DND-41 (cell line): ENCODE measurements around the gene EIF5.

Source experiments
- ATAC-seq: fragments of 200-7000 bp; cut with Tn5 transposase; 3 replicates; pipeline ENCODE4 v1.9.1; 2021; ENCODE audit warnings: low read depth; ENCODE audit not compliant: insufficient read depth
- DNase-seq: peaks from one replicate; pipeline ENCODE4 v3.0.0-alpha.2; 2020
- H2AFZ ChIP-seq: 2 replicates; pipeline ENCODE4 v1.6.0; 2012; ENCODE audit warnings: low read depth, low read length
- H3K27ac ChIP-seq: 2 replicates; pipeline ENCODE4 v1.5.1; 2012; ENCODE audit warnings: low read length, inconsistent platforms
- H3K27me3 ChIP-seq: fragments of 200-600 bp; sonication (generic); 2 replicates; pipeline ENCODE4 v1.6.0; 2012; ENCODE audit warnings: low read length, mild to moderate bottlenecking, inconsistent platforms; ENCODE audit not compliant: insufficient read depth, poor library complexity
- H3K36me3 ChIP-seq: 2 replicates; pipeline ENCODE4 v1.5.1; 2012; ENCODE audit warnings: low read length, inconsistent platforms; ENCODE audit not compliant: insufficient read depth
- H3K4me1 ChIP-seq: 2 replicates; pipeline ENCODE4 v1.5.1; 2012; ENCODE audit warnings: mild to moderate bottlenecking, low read length; ENCODE audit not compliant: insufficient read depth
- H3K4me2 ChIP-seq: 2 replicates; pipeline ENCODE4 v1.6.0; 2012; ENCODE audit warnings: mild to moderate bottlenecking, moderate library complexity, low read length, inconsistent platforms; ENCODE audit not compliant: insufficient read depth
- H3K4me3 ChIP-seq, 2 experiments: fragments of 200-600 bp in 1 of 2; shearing (Covaris generic) in 1 of 2; 2 replicates each; pipeline ENCODE4 v1.5.1; 2012 to 2016; ENCODE audit warnings: inconsistent platforms in 2 of 2, low read length in 2 of 2, mild to moderate bottlenecking in 2 of 2, low read depth in 1 of 2, moderate library complexity in 1 of 2
- H3K79me2 ChIP-seq: 2 replicates; pipeline ENCODE4 v1.6.0; 2012; ENCODE audit warnings: low read length, inconsistent platforms; ENCODE audit not compliant: insufficient read depth
- H3K9ac ChIP-seq: 2 replicates; pipeline ENCODE4 v1.6.0; 2012; ENCODE audit warnings: low read depth, mild to moderate bottlenecking, inconsistent platforms, low read length, moderate library complexity
- H3K9me3 ChIP-seq: 2 replicates; pipeline ENCODE4 v1.5.1; 2012; ENCODE audit warnings: low read length, moderate library complexity, mild to moderate bottlenecking, inconsistent platforms; ENCODE audit not compliant: insufficient read depth, severe bottlenecking
- H4K20me1 ChIP-seq: 2 replicates; pipeline ENCODE4 v1.6.0; 2012; ENCODE audit warnings: low read length; ENCODE audit not compliant: insufficient read depth
- EZH2 ChIP-seq: IDR thresholded peaks from 3 replicates; pipeline ENCODE4 v1.6.1; 2012; ENCODE audit warnings: borderline replicate concordance, low read depth, mild to moderate bottlenecking, moderate library complexity, low read length, inconsistent platforms; ENCODE audit not compliant: severe bottlenecking
- TF ChIP-seq, protein P1 (sequence below): IDR thresholded peaks from 2 replicates; pipeline ENCODE4 v1.5.1; 2012; ENCODE audit warnings: borderline replicate concordance, low read length, moderate library complexity, mild to moderate bottlenecking; ENCODE audit not compliant: poor library complexity, severe bottlenecking; ENCODE audit errors: extremely low read depth

EIF5 gene

DNA sequence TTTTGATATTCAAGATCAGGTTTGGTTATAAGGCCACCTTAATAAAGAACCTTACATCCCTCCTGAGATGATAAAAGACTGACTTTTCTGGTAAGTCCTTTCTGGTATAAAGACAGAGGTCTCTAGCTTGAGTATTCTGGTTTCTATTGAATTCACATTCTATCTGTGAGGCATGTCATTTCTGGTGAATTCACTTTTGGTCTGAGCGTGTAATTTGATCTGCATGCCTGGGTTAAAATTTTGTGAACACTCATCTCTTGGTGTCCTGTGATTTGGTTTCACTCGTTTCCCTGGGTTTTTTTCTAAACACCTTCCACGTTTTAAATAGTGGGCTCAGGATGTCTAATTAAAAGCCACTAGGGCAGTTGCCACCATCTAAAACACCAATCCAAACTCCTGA lies 12.2 kb downstream of the EIF5 start:
- H3K9me3 ChIP-seq, result no peaks in the 10 kb centered on the region
- peaks cover 31% of the 10 kb centered on the region for H3K36me3 ChIP-seq
- H3K27me3 ChIP-seq, result no peaks in the 10 kb centered on the region
- H3K79me2 ChIP-seq, result no peaks in the 10 kb centered on the region
- no peak overlapping the region for H2AFZ ChIP-seq
- no peak overlapping the region for H3K4me2 ChIP-seq
- TF ChIP-seq EZH2, result no peak
- TF ChIP-seq, protein P1, sequence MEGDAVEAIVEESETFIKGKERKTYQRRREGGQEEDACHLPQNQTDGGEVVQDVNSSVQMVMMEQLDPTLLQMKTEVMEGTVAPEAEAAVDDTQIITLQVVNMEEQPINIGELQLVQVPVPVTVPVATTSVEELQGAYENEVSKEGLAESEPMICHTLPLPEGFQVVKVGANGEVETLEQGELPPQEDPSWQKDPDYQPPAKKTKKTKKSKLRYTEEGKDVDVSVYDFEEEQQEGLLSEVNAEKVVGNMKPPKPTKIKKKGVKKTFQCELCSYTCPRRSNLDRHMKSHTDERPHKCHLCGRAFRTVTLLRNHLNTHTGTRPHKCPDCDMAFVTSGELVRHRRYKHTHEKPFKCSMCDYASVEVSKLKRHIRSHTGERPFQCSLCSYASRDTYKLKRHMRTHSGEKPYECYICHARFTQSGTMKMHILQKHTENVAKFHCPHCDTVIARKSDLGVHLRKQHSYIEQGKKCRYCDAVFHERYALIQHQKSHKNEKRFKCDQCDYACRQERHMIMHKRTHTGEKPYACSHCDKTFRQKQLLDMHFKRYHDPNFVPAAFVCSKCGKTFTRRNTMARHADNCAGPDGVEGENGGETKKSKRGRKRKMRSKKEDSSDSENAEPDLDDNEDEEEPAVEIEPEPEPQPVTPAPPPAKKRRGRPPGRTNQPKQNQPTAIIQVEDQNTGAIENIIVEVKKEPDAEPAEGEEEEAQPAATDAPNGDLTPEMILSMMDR, result no peak
- ATAC-seq (no peak), DNase-seq (no peak)
- peaks cover 24% of the 10 kb centered on the region; the same call in 1 of the 2 replicates for H4K20me1 ChIP-seq
- no peak overlapping the region for H3K27ac ChIP-seq
- no peak overlapping the region for H3K4me3 ChIP-seq
- no peak overlapping the region for H3K9ac ChIP-seq
- no peaks in the 10 kb centered on the region for H3K4me1 ChIP-seq

DNA sequence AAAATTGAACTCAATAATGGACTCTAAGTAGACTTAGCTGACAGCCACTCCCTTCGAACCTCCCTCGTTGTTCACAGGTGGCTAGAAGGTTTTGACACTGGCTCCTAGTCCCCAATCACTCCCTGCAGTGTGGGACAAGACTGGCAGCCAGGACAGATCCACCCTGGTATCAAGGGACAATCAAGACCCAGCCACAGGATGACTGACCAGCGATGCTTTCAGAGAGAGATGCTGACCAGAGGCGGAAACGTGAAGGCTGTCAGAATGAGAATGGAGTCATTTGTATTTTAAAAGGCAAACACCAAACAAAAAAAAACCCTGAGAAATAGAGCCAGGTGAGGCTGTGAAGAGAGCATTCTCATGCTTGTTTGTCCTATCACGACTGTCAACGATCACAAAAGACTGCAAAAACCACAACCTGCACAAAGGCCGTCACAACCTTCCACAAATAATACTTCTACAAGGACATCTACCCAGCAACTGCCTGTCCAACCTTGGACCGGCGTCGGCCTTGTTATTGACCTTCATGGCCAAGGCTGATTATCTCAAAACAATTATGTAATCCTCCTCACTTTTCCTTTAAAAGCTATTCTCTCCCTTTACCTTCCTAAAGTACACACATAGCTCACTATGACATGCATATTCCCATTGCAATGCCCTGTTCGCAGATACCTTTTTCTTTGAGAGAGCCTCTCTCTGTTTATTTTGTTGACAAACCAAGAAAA lies 13.2 kb downstream of the EIF5 start:
- H3K79me2 ChIP-seq, result no peaks in the 10 kb centered on the region
- H3K27me3 ChIP-seq, result no peaks in the 10 kb centered on the region
- no peak overlapping the region for H3K4me2 ChIP-seq
- ATAC-seq (peak; percentile 27; the same call in 2 of the 3 replicates), DNase-seq (no peak)
- H3K27ac ChIP-seq, result no peak overlapping the region
- no peak for TF ChIP-seq EZH2
- TF ChIP-seq, protein P1, result no peak
- no peaks in the 10 kb centered on the region for H3K9me3 ChIP-seq
- H4K20me1 ChIP-seq, result peaks cover 18% of the 10 kb centered on the region; the same call in 1 of the 2 replicates
- no peak overlapping the region for H2AFZ ChIP-seq
- H3K36me3 ChIP-seq, result peaks cover 22% of the 10 kb centered on the region
- no peak overlapping the region for H3K9ac ChIP-seq
- H3K4me1 ChIP-seq, result no peaks in the 10 kb centered on the region
- H3K4me3 ChIP-seq, result no peak overlapping the region

DNA sequence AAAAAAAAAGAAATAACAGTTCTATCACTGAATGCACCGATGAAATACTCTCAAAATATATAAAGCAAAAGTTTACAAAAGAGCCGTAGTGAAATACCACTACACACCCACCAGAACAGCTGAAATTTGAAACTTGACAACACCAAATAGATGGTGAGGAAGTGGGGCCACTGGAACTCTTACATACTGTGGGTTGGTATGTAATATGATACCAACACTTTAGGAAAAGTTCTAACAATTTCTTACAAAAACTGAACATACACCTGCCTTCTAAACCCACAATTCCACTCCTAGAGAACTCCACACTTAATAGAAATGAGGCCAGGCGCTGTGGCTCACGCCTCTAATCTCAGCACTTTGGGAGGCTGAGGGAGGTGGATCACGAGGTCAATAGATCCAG lies 14.1 kb downstream of the EIF5 start:
- DNase-seq (no peak), ATAC-seq (no peak)
- no peaks in the 10 kb centered on the region for H3K4me1 ChIP-seq
- H3K36me3 ChIP-seq, result peaks cover 13% of the 10 kb centered on the region
- H3K4me3 ChIP-seq, result no peak overlapping the region
- no peak overlapping the region for H2AFZ ChIP-seq
- H3K27ac ChIP-seq, result no peak overlapping the region
- no peak overlapping the region for H3K9ac ChIP-seq
- TF ChIP-seq, protein P1, result no peak
- TF ChIP-seq EZH2, result no peak
- H3K79me2 ChIP-seq, result no peaks in the 10 kb centered on the region
- no peaks in the 10 kb centered on the region for H3K27me3 ChIP-seq
- no peaks in the 10 kb centered on the region for H3K9me3 ChIP-seq
- H4K20me1 ChIP-seq, result peaks cover 13% of the 10 kb centered on the region; the same call in 1 of the 2 replicates
- H3K4me2 ChIP-seq, result no peak overlapping the region
